ENCODE measurements around the gene LSM14A.

- no peak for TF ChIP-seq CTCF (IDR thresholded peaks at IDR 0.05; ENCODE audit: low read depth, low read length)
- no peak for TF ChIP-seq POLR2A (IDR thresholded peaks at IDR 0.05; ENCODE audit: extremely low read depth, insufficient read length)
- no peak for TF ChIP-seq MAX (IDR thresholded peaks at IDR 0.05; ENCODE audit: low read depth, low read length)
- TF ChIP-seq MYC (IDR thresholded peaks at IDR 0.05; ENCODE audit: low read depth, low read length): no peak
Observed at GRCh38 chr19:34275705-34276104, 103.4 kb downstream of the LSM14A start.

Data from NB4 (cell line).